Glomerular endothelial cell (primary cell): ENCODE data around the gene CCDC24. TPM values are rescaled to one million over a fixed set of nuclear protein-coding genes. Genes with fewer than 3 reads are reported as not detected.

ENCODE experiments used
- DNase-seq: peaks from one replicate; pipeline ENCODE4 v3.0.0-alpha.2; 2011; ENCODE audit warnings: low read depth, low spot score; ENCODE audit errors: extremely low read depth
- total RNA-seq: library from RNA; depleted of rRNA; stranded (reverse); fragments of >200 nt; gene quantifications from 2 replicates; pipeline ENCODE4 v1.2.3, GENCODE V29; 2015

Gene CCDC24
- total RNA-seq, 1 donor from 2014 or later: 5.7 TPM

DNA sequence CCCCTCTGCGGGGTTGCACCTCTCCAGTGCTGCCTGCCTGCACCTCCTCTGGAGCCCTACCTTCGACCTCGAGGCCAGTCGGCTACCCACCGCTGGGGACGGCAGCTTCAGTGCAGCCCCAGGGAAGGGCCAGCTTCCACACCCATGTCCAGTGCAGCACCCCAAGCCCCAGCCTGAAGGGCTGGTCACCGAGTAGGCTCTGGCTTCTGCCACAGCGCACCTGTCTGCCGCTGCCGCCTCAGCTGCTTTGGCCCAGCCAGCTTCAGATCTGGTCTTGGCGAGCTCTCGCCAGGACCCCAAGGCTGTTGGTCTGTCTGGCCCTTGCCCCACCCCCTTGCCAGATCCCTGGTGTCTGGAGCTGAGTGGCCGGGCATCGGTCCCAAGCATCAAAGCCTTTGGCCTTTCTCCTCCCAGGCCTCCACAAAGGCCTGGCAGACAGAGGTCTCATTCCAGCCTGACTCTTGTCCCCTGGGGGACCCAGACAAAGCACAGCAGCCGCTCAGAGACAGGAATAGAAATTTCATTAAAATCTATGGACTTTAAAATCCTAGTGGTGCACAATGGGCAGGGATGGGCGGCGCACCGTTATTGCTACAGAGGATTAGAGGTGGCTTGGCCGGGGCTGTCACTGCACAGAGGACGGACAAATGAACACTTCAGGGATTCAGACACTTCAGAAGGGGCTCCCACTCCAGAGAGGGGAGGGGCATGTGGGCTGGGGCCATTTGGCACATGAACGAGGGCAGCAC is 4.8 kb downstream of the CCDC24 start:
- no peak for DNase-seq

DNA sequence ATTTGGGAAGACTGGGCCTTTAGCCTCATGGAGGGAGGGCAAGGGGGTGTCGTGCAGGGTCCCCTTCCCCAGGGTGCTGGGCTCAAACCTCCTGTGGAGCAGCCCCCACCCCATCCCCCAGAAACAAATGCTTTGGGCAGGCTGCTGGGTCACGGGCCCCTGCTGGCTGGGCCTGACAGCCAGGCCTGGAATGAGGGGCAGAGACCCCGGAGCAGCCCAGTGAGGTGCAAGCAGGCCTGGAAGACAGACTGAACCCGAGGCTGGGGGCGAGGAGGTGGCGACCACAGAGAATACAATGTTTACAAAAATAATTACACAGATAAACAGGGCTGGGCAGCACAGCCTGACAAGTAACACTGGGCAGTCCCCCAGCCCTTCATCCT is 5.3 kb downstream of the CCDC24 start:
- DNase-seq: no peak

DNA sequence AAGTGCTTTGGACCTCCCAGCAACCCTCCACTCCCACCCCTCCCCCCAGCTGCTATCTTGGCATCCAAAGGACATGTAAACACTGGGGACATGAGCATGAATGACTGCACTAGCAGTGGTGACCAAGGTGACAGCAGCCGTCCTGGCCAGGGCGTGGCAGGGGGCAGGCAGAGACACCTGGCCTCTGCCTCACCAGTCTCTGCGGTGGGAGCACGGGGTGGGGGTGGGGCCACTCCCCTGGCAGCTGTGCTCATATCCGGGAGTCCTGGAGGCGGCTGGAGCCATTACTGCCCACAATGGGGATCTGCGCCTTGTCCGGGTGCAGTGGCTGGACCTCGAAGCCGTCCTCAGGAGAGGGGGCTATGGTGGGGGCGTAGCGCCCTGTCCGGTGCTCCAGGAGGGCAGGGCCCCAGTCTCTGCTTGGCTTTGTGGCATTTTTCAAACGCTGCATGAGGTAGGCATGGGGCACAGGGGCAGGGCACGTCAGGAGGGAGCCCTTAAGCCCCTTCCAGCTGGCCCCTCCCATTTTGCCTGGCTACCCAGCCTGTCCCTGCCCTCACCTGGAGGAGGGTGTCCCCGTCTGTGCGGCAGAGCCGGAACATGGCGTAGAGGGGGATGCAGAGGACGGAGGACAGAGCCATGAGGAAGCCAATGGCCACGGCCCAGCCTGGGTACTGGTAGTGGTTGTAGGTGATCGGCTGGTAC is 6.0 kb downstream of the CCDC24 start:
- DNase-seq: no peak

DNA sequence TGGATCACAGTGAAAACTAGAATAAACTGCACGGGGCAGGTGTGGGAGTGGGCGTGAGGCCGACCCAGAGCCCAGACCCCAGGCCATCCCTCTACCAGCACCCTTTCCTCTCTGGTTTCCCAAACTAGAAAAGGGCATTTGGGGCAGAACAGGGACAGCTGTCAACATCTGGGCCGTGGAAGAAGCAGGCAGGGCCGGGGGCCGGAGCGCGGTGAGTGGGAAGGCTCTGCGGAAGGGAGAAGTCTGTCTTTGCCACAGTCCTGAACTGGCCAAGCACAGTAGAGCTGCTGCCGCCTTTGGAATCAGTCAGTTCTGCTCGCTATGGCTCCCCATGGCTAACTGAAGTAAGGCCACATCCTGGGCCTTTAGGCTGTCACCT is 6.6 kb downstream of the CCDC24 start:
- DNase-seq: no peak

DNA sequence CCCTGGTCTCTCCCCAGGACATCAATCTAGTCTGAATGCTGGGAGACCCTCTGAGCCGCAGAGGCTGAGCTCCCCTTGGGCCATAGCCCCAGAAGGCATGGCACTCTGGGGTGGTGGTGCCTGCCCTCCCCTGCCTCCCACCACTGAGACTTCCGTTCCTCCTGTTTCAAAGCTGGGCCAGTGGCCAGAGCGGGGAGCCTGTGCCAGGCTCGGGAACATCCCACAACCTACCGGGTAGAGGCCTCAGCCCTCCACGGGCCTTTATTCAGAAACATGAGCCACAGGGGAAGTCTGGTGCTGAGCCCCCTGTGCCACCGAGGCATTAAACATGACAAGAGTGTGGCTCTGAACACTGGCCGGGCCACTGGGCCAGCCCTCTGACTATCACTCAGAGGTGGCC is 8.1 kb downstream of the CCDC24 start:
- DNase-seq: no peak

DNA sequence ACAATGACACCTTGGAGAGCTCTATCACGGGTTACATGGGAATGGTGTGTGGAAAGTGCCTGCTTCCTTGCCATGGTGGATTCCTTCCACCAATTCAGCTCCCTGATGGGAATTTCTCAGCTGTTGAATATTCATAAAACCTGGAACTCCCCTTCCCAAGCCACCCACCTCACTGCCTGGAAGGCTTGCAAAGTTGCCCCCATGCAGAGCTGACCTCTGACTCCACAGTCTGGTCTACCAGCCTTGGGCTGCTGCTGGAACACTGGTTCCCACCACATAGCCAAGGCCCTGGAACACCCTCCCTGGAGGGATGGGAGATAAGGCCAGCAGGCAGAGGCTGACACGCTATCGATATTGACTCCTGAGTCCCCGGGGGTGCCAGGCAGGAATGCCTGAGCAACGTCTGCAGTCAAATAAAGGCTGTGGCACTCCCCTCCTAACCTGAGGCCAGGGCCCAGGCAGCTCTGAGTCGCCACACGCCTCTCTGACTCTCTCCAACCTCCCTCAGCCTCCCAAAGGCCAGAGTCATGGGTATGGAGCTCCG is 8.8 kb downstream of the CCDC24 start:
- DNase-seq: no peak

DNA sequence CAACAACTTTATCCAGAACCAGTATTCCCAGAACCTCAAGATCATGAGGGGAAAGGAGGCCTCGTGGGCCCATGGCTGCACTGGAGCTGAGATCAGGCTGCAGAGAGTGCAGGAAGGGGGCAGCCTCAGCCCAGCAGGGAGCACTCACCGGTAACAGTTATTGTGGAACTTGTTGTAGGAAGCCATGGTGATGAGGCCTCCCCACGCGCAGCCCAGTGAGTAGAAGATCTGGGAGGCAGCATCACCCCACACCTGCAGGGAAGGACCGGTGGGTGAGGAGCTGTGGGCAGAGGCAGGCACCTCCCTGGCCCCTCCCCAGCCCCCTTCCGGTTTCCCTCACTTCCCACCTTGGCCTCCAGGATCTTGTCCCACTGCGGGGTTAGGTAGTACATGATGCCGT is 10.8 kb downstream of the CCDC24 start:
- DNase-seq: no peak

DNA sequence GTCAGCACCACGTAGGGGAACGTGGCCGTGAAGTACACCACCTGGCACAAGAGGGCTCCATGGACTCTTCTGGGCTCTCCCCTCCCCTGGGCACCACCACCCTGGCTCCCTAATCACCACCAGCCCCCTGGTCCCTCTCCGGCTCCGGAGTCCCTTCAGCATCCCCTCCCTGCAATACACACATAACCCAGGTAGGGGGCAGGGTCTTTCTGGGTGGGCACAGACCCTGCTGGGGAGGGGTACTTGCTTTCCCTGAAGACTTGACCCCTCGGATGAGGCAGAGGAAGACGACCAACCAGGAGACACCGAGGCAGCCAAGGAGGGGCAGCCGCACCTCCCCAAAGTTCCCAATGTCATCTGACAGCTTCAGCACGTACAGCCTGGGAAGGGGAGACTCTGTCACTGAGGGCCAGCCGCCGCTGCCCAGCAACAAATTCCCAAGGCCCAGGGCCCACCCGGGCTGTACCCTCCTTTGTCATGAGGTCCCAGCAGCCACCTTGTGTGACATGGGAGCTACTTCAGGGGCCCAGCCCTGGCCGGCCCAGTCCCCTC is 11.3 kb downstream of the CCDC24 start:
- DNase-seq: no peak

DNA sequence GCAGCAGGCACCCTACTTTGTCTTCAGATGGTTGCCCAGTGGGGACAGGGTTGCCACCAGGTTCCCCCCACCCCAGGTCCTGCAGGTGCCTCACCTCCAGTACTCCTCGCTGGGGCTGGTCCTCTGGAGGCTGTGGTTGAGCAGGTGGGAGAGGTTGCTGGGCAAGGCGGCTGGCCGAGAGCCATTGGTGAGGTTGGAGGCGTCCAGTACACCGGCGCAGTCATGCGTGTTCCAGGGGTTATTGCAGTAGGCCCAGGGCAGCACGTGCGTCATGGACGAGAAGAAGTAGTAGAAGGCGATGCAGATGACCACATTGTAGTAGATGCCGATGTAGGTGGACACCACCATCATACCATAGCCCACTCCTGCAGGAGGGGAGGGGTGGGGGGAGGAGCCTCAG is 16.9 kb downstream of the CCDC24 start:
- DNase-seq: no peak

DNA sequence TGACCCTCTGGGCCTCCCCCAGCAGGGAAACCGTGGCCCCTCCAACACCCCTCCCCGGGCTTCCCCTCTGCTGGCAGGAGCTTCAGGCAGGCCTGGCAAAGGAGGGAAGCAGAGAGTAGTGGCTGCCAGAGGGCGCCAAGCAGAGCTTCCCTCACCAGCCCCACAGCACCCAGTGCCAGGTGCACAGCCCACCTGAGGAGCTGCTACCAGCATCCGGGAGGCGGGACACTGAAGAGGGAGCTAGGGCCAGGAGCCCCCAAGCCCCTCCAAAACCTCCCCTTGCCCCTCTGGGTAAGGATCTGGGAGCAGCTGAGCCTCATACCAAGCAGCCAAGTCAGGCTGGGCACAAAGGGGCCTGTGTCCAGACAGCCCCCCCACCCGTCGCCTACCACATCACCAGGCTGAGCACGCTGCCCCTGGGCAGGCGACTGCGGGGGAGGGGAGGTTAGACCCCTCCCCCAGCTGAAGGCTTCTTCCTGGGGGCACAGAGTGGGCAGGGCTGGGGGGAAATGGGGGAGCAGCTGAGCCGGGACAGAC is 19.6 kb downstream of the CCDC24 start:
- no peak for DNase-seq

DNA sequence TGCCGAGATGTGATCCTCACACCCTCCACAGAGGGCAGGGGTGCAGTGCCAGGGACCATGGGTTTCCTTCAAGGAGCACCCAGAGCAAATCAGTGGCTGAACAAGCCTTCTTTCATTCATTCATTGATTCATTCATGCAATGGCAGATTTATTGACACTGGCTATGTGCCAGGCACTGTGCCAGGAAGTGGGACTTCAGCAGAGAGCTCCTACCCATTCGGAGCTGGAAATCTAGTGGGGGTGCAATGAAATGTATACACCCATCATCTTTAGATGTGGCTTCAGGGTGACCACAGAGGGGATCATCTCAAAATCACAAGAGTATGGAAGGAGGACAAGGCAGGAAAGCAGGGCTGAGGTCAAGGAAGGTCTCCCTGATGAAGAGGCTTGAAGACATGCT is 21.0 kb downstream of the CCDC24 start:
- DNase-seq: no peak

DNA sequence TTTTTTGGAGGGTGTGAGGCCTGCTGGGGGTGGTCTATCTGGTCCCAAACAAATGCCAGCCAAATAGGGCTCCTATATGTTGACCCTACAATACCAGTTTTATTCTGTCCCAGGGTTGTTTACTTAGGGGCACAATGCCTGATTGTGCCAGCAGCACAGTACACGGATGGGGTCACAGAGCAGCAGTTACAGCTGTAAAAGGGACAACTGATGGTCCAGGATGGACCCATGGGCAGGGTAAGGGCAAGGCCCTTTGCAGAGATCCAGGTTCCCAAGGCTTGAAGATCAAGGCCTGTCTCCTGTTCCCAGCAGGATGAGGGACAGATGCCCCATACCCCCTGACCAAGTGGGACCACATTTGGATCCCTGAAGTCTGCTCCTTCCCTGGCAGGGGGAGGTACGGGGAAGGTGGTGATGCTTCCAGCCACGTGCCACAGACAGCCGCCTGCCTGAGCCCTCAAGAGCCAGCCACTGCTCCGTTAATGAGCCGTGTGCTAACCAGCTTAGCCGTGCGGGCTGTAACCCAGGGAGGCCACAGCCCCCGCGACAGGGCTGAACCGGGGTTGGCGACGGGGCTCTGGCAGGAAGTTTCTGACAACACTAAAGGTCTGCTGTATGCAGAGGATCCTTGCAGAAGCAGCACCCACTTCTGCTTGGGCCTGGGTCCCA is 21.7 kb downstream of the CCDC24 start:
- no peak for DNase-seq

DNA sequence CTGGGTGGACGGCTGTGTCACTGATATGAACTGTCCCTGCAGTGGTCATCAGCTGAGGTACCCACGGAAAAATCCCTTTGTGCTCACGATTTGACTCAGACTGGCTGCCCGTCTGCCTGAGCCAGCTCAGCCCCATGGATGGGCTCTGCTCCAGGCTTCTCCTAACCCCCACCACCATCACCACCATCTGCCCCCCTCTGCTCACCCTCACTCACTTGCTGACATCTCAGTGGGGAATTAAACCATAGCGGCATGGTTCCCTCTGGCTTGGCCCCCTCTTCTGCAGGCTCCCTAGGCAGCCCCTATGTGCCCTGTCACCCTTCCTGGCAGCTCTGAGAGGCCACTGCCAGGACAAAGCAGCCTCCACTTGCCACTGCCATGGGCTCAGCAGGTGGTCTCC is 22.6 kb downstream of the CCDC24 start:
- DNase-seq: no peak

DNA sequence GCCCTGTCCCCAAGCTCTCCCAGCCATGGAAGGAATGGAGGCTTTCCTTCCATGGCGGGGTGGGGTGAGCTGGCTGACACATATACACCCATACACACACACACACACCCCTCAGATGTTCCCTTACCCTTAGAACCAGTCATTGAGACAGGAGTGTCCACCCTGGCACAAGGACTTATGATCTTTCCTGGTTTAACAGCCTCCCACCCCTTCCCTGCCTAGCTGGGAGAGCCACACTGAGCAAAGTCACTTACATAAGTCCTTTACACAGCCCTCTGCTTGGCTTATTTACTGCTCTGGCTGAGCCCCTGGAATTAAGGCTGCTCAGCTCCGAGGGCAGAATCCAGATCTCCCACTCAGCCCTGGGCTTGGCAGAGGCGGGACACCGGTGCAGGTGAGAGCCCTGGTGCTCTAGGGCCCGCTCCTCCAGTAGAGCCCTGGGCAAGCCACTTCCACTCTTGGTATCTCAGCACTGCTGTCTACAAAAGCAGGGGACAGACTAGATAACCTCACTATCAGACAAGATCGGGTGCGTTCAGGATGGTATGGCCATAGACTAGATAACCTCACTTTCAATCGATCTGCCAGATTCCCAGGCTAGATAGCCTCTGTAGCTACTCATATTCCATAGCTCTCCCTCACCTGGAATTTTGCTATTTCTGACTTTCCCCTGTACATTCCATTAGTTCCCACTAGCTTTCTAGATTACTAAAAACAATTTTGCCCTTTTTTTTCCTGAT is 23.1 kb downstream of the CCDC24 start:
- DNase-seq: no peak

DNA sequence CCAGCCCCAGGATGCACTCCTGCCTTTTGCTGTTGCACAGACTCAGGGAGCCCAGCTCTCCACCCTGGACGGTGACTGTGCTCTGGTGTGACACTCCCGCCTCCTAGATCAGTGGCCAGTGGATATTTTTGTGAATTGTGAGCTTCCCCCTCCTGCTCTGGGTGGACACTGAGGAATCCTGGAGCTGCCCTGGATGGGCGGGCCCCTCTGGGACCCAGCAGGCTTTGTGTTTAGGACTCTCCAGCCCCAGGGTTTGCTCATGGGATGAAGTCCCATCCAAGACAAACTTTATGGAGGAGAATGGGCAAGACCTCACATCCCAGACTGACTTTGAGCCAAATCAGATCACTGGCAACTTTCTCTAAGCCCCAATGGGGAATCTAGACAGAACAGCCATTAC is 23.8 kb downstream of the CCDC24 start:
- DNase-seq: no peak

DNA sequence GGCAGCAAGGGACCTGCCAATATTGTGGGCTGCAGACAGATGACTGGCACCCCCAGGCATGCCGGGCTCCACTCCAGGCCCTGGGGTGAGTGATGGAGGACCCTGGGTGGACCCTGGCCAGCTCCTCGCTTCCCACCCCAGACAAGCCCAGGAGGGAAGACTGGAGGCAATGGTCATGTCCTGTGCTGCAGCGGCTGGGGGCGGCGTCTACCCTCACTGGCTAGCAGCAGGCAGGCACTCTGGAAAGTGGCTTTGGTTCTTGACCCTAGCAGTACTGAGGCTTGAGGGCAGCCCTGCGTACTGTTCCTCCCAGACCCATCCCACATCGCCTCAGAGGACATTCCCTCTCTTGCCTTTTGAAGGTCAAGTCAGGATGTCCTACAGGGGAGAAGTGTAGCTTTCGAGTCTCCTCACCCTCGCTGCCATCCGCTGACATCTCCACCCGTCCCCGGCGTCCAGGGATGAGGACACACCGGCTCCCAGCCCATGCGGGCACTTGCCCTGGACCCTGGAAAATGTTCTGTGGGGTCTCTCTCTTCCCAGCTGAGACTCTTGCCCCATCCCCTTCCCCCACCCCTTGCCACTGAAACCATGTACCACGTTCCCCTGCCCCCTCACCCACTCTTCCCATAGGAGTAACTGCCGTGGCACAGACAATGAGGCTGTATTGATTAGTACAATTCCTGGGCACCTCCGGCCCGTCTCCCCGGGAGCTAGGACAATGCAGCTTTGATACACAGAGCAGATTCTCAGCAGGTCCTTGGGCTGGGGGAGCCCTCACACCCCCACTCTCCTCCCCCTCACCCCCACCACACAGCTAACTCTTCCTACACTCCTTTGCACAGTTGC is 24.9 kb downstream of the CCDC24 start:
- DNase-seq: no peak

DNA sequence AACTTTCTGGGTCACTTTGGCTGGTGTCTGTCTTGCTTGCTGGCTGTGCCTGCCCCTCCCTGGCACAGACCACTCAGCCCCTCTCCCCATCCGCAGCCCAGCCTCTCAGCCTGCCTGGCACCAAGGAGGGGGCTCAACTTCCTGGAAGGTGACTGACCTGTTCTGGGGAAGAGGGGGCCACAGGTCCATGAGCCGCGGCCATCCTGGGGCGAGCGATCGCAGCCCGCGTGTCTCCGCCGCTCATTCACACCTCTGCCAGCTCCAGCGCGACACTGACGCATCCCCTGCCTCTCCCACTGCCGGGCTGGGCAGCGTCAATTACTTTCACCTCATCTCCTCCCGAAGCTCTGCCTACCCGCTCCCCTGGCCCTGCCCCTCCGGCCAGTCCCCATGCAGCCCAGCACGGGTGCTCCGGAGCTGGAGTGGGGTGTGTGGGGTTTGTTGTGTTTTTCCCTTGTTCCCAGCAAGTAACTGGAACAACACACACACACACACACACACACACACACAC is 25.5 kb downstream of the CCDC24 start:
- DNase-seq: no peak

DNA sequence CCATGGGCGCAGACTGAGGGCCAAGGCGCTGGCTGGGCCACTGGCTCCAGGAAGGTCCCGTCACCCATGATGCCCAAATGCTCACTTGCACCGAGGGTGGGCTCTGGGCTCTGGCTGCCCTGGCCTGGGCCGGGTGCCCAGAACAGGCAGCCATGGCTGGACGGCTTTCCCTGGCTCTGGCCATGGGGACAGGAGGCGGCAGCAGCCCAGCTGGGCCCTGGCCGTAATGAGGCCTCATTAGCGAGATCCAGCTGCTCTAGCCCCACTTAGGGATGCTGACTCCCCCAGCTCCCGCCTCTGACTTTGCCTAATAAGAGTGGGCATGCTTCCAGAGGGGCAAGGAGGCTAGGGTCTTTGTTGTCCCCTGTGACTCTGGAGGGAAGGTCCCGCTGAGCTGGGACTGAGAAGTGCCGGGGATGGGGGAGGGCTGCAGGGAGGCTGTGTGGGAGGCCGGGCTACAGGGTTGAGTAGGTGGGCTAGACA is 28.1 kb downstream of the CCDC24 start:
- no peak for DNase-seq

DNA sequence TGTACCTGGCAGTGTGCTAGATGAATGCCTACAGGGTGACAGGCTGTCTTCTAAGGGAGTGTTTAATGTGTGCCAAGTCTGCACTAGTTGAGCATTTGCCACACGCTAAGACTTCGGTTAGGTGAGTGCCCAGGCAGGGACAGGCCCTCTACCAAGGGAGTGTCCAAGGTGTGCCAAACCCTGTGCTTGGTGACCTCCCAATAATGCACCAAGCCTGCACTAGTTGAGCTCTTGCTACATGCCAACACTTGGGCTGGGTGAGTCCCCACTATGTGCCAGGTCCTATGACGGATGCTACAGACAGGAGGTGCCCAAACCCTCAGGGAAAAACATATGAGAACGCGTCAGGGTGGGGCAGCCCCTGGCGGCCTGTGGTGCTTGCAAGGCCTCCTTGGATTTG is 29.1 kb downstream of the CCDC24 start:
- DNase-seq: no peak
